ENCODE measurements around the gene SLC25A24. TPM values are rescaled to one million over a fixed set of nuclear protein-coding genes. Genes with fewer than 3 reads are reported as not detected.
"Not testable (repeated sequence)": the region's sequence is repeated elsewhere in the genome, so short reads cannot be mapped to it uniquely, and the experiment has no call there.

The SLC25A24 gene
- total RNA-seq, 1 donor from 2014 or later = 41.1 TPM

GRCh38 chr1:108199201-108199691, 897 bp downstream of the SLC25A24 start:
- no peak for DNase-seq (ENCODE audit: low spot score)

- no peak for DNase-seq (ENCODE audit: low spot score)
Observed at GRCh38 chr1:108194051-108194450, 6.1 kb downstream of the SLC25A24 start.

- no peak for DNase-seq (ENCODE audit: low spot score)
Observed at GRCh38 chr1:108193333-108193732, 6.8 kb downstream of the SLC25A24 start.

GRCh38 chr1:108192581-108192980, 7.6 kb downstream of the SLC25A24 start:
- no peak for DNase-seq (ENCODE audit: low spot score)

- no peak for DNase-seq (ENCODE audit: low spot score)
Observed at GRCh38 chr1:108190686-108191416, 9.3 kb downstream of the SLC25A24 start.

- no peak for DNase-seq (ENCODE audit: low spot score)
Observed at GRCh38 chr1:108190001-108190634, 10.0 kb downstream of the SLC25A24 start.

GRCh38 chr1:108188801-108189200, 11.3 kb downstream of the SLC25A24 start:
- no peak for DNase-seq (ENCODE audit: low spot score)

GRCh38 chr1:108182959-108183700, 17.0 kb downstream of the SLC25A24 start:
- no peak for DNase-seq (ENCODE audit: low spot score)

- DNase-seq (ENCODE audit: low spot score) = no peak
Observed at GRCh38 chr1:108179018-108179417, 21.1 kb downstream of the SLC25A24 start.

GRCh38 chr1:108162409-108162808, 37.7 kb downstream of the SLC25A24 start:
- DNase-seq (ENCODE audit: low spot score) = not testable (repeated sequence)

- DNase-seq (ENCODE audit: low spot score) = not testable (repeated sequence)
Observed at GRCh38 chr1:108159951-108160350, 40.2 kb downstream of the SLC25A24 start.

- DNase-seq (ENCODE audit: low spot score) = no peak
Observed at GRCh38 chr1:108158893-108159453, 41.2 kb downstream of the SLC25A24 start.

- no peak for DNase-seq (ENCODE audit: low spot score)
Observed at GRCh38 chr1:108154314-108154713, 45.8 kb downstream of the SLC25A24 start.

- DNase-seq (ENCODE audit: low spot score) = no peak
Observed at GRCh38 chr1:108152782-108153222, 47.3 kb downstream of the SLC25A24 start.

- no peak for DNase-seq (ENCODE audit: low spot score)
Observed at GRCh38 chr1:108151548-108151947, 48.6 kb downstream of the SLC25A24 start.

- no peak for DNase-seq (ENCODE audit: low spot score)
Observed at GRCh38 chr1:108149796-108150467, 50.2 kb downstream of the SLC25A24 start.

- DNase-seq (ENCODE audit: low spot score) = not testable (repeated sequence)
Observed at GRCh38 chr1:108144569-108144968, 55.6 kb downstream of the SLC25A24 start.

- DNase-seq (ENCODE audit: low spot score) = no peak
Observed at GRCh38 chr1:108142773-108143394, 57.3 kb downstream of the SLC25A24 start.

GRCh38 chr1:108142258-108142657, 57.9 kb downstream of the SLC25A24 start:
- DNase-seq (ENCODE audit: low spot score) = no peak

- DNase-seq (ENCODE audit: low spot score) = no peak
Observed at GRCh38 chr1:108141621-108142020, 58.5 kb downstream of the SLC25A24 start.

- no peak for DNase-seq (ENCODE audit: low spot score)
Observed at GRCh38 chr1:108140936-108141335, 59.2 kb downstream of the SLC25A24 start.

All from ureter (tissue), 1 donor.